ENCODE measurements around the gene ZSCAN23. TPM values are rescaled to one million over a fixed set of nuclear protein-coding genes. Genes with fewer than 3 reads are reported as not detected.
A peak's percentile ranks its signal among the peaks of the same experiment; 100 is the strongest.

The ZSCAN23 gene
- polyA plus RNA-seq, 2 of the 4 experiments (the other 2 are of a cell fraction) = not detected

- no peak for TF ChIP-seq TP53 (CRISPR knock-in tag; IDR thresholded peaks at IDR 0.05)
Observed at GRCh38 chr6:28395918-28396317, 47.4 kb downstream of the ZSCAN23 start (continued).

- Histone ChIP-seq H3K4me2 (no peak overlapping the region), H3K4me3 (no peak overlapping the region), H3K9me3 (peaks cover 15% of the 10 kb centered on the region), H3K27ac (no peak overlapping the region), H3K4me1 (no peaks in the 10 kb centered on the region)
- FAIRE-seq (no peak), DNase-seq (ENCODE audit: low read depth in 1 of 2, low spot score in 1 of 2) (no peak), ATAC-seq (no peak)
- TF ChIP-seq JUN (IDR thresholded peaks at IDR 0.05) (no peak), RAD21 (conservative IDR thresholded peaks at IDR 0.05 in 1 of 2, IDR thresholded peaks at IDR 0.05 in 1 of 2) (0 out of 5 replicates have a peak, but pooled peaks of 1 of the 2 experiments have one; percentile 10)
- CTCF ChIA-PET = interaction anchor here (1.5 kb wide), 1 partner anchor 38 kb away, joined by 4 read pairs; no protein-coding TSS in a partner anchor
- POLR2A ChIA-PET = no interaction called here
- WGBS (ENCODE audit: missing lambda C conversion rate) = 97% methylated on average over 5 of the region's 5 CpGs
Observed at GRCh38 chr6:28393912-28394662, 49.2 kb downstream of the ZSCAN23 start.

- FAIRE-seq (no peak), DNase-seq (ENCODE audit: low read depth in 1 of 2, low spot score in 1 of 2) (no peak), ATAC-seq (no peak)
- CTCF ChIA-PET = no interaction called here
- POLR2A ChIA-PET = no interaction called here
- no peak overlapping the region for H3K4me3 ChIP-seq
- no peak overlapping the region for H3K4me2 ChIP-seq
- TF ChIP-seq, protein P1, sequence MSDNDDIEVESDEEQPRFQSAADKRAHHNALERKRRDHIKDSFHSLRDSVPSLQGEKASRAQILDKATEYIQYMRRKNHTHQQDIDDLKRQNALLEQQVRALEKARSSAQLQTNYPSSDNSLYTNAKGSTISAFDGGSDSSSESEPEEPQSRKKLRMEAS (IDR thresholded peaks at IDR 0.05) = no peak
- TF ChIP-seq EHMT2 (IDR thresholded peaks at IDR 0.05; ENCODE audit: low read depth) = no peak
- TF ChIP-seq NPAS2 (CRISPR knock-in tag; IDR thresholded peaks at IDR 0.05; ENCODE audit: borderline replicate concordance) = no peak
- TF ChIP-seq HOXB13 (CRISPR knock-in tag; IDR thresholded peaks at IDR 0.05; ENCODE audit: low read depth) = no peak
- TF ChIP-seq PHF8 (IDR thresholded peaks at IDR 0.05; ENCODE audit: borderline replicate concordance, low read depth) = no peak
- TF ChIP-seq POLR2AphosphoS2 (conservative IDR thresholded peaks at IDR 0.05; ENCODE audit: low read length) = no peak
- TF ChIP-seq BHLHE40 (IDR thresholded peaks at IDR 0.05; ENCODE audit: low read depth, low read length) = no peak
- TF ChIP-seq POLR2A (IDR thresholded peaks at IDR 0.05; ENCODE audit: low read length) = no peak
- TF ChIP-seq JUN (IDR thresholded peaks at IDR 0.05) = no peak
- TF ChIP-seq RFX5 (IDR thresholded peaks at IDR 0.05) = no peak
- no peak for TF ChIP-seq FOSB (CRISPR knock-in tag; IDR thresholded peaks at IDR 0.05)
- no peak for TF ChIP-seq E2F6 (IDR thresholded peaks at IDR 0.05; ENCODE audit: borderline replicate concordance, low read depth)
- no peaks in the 10 kb centered on the region for H3K4me1 ChIP-seq
- WGBS (ENCODE audit: missing lambda C conversion rate) = 93% methylated on average over 8 of the region's 8 CpGs
- H3K9me3 ChIP-seq = peaks cover 15% of the 10 kb centered on the region
- no peak overlapping the region for H3K27ac ChIP-seq
Observed at GRCh38 chr6:28390688-28391087, 52.6 kb downstream of the ZSCAN23 start.

DNA sequence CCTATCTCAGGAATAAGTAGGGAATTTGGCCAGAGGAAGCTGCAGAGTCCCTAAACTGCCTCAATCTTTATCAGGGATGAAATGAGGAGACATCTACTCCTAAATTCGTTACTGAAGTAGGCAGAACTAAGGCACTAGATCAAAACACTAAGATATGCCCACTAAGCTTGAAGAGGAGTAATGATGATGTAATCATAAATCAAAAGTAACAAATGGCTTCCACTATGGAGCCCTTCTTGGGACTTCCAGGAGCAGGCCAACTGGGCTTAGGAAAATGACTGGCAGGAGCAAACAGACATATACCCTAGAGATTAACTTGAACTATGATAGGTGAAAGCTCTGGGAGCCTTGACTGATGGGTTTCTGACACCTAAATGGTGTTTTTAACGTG, 59.2 kb downstream of the ZSCAN23 start:
- Histone ChIP-seq H3K9me3 (no peaks in the 10 kb centered on the region), H3K4me1 (peaks cover 8% of the 10 kb centered on the region; the same call in 2 of the 3 replicates), H3K4me3 (no peak overlapping the region), H3K4me2 (peak overlapping the region; percentile 72; the same call in 1 of the 3 replicates), H3K27ac (no peak overlapping the region)
- CTCF ChIA-PET = interaction anchor here (1.1 to 1.7 kb wide), 5 partner anchors 15 to 204 kb away, joined by 3 to 11 read pairs (median 3); partner anchors contain the start of gene ZSCAN12
- DNase-seq (ENCODE audit: low read depth in 1 of 2, low spot score in 1 of 2) (no peak), ATAC-seq (no peak), FAIRE-seq (no peak)
- POLR2A ChIA-PET = interaction anchor here (0.9 to 1.9 kb wide), 6 partner anchors 49 to 491 kb away, joined by 3 to 7 read pairs (median 4); partner anchors contain the start of genes ZKSCAN8 and ZSCAN26
- WGBS (ENCODE audit: missing lambda C conversion rate) = 41% methylated on average over 2 of the region's 2 CpGs
- no peak for TF ChIP-seq KDM5A (IDR thresholded peaks at IDR 0.05)
- no peak for TF ChIP-seq BHLHE40 (IDR thresholded peaks at IDR 0.05; ENCODE audit: low read depth, low read length)
- TF ChIP-seq, protein P2, sequence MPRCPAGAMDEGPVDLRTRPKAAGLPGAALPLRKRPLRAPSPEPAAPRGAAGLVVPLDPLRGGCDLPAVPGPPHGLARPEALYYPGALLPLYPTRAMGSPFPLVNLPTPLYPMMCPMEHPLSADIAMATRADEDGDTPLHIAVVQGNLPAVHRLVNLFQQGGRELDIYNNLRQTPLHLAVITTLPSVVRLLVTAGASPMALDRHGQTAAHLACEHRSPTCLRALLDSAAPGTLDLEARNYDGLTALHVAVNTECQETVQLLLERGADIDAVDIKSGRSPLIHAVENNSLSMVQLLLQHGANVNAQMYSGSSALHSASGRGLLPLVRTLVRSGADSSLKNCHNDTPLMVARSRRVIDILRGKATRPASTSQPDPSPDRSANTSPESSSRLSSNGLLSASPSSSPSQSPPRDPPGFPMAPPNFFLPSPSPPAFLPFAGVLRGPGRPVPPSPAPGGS (IDR thresholded peaks at IDR 0.05) = no peak
- no peak for TF ChIP-seq ZC3H11A (IDR thresholded peaks at IDR 0.05)
- TF ChIP-seq FOSL2 (IDR thresholded peaks at IDR 0.05) = no peak
- TF ChIP-seq FOSL2 (CRISPR knock-in tag; IDR thresholded peaks at IDR 0.05) = no peak
- no peak for TF ChIP-seq EHMT2 (IDR thresholded peaks at IDR 0.05; ENCODE audit: low read depth)
- TF ChIP-seq POLR2AphosphoS2 (conservative IDR thresholded peaks at IDR 0.05; ENCODE audit: low read length) = no peak
- TF ChIP-seq RFX5 (IDR thresholded peaks at IDR 0.05) = no peak
- no peak for TF ChIP-seq SMC3 (IDR thresholded peaks at IDR 0.05)
- TF ChIP-seq PHF8 (IDR thresholded peaks at IDR 0.05; ENCODE audit: borderline replicate concordance, low read depth) = no peak
- no peak for TF ChIP-seq RNF2 (IDR thresholded peaks at IDR 0.05; ENCODE audit: borderline replicate concordance, low read depth)
- TF ChIP-seq TP53 (CRISPR knock-in tag; IDR thresholded peaks at IDR 0.05) = no peak
- TF ChIP-seq NR3C1 (IDR thresholded peaks at IDR 0.05) = no peak
- no peak for TF ChIP-seq RAD21 (conservative IDR thresholded peaks at IDR 0.05 in 1 of 2, IDR thresholded peaks at IDR 0.05 in 1 of 2)
- TF ChIP-seq HOXB5 (CRISPR knock-in tag; IDR thresholded peaks at IDR 0.05) = no peak
- TF ChIP-seq, protein P1 (IDR thresholded peaks at IDR 0.05) = no peak
- no peak for TF ChIP-seq HOXA7 (CRISPR knock-in tag; IDR thresholded peaks at IDR 0.05)
